Stimulated activated CD8-positive, alpha-beta memory T cell treated with anti-CD3 and anti-CD28 coated beads, Interleukin-2, amount 100 ng/mL, for 1 hour (primary cell): Measurements from ENCODE around the gene MAN1B1.

Source experiments
- DNase-seq, 2 donors: peaks; one replicate each; pipeline ENCODE4 v3.0.0-alpha.2; 2020; ENCODE audit warnings: low read depth in 2 of 2

MAN1B1 gene

DNA sequence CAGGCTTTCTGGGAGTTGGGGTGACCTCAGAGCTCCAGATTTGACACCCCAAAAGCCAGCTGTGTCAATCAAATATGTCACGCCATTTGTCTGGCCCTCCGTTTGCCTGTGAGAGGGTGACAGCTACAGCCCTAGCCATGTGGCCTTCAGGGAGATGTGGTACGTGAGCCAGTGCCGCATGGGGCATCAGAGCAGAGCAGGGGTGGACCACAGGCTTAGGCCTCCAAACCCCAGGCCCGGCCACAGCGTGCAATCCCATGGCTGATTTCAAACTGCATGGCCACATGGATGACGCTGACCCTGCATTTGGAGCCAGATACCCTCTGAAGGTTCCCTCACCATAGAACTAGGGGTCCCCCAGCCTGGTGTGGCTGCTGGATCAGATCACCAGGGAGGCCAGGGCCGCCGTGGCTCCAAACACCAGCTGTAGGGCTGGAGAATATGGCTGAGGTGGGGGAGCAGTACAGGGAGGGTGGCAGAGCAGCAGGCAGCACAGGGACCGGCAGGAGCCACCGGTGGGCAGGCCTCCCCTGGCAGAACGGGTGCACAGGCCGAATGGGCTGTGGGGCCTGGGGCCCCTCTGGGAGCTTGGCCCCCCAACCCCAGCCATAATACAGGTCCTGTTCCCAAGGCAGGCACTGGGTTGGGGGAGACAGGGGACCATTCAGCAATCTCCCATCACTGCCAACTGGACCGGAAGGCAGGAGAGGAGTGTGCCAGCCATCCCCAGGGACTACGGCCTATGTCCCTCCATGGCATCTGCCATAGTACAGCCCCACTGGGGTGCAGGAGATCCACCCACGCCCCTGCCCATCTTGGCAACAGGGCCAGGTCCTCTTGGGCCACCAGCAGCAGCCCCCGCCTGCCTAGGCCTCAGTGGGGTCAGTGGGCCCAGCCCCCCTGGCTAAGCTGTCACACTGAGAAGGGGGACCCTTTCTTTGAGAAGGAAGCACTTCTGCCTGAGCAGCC lies 18.0 kb upstream of the MAN1B1 start:
- DNase-seq = no peak

DNA sequence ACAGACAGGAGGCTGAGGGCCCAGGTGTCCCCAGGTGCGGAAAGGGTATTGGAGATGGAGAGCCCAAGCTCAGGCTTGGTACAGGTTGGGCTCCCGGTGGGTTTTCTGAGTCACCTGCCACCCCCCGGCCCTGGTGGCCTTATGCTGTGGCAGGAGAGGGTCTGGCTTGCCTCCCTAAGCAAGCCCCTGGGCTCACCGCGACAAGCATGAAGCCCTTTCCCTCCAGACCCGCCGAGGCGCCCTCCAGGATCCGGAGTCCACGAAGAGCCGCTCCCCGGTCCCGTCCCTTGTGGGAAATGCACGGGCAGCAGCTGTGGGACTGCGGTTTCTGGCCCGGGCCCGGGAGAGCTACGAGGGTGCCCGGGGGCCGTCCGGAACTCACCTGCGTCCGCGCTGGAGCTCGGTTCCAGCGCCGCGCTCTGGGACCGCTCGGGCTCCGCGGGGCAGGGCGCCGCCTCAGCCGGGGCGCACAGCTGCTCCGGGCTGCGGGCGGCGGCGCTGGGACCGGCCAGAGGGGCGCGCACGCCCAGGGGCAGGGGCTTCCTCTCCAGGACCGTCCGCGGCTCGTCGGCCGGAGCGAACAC lies 17.2 kb upstream of the MAN1B1 start:
- no peak for DNase-seq

DNA sequence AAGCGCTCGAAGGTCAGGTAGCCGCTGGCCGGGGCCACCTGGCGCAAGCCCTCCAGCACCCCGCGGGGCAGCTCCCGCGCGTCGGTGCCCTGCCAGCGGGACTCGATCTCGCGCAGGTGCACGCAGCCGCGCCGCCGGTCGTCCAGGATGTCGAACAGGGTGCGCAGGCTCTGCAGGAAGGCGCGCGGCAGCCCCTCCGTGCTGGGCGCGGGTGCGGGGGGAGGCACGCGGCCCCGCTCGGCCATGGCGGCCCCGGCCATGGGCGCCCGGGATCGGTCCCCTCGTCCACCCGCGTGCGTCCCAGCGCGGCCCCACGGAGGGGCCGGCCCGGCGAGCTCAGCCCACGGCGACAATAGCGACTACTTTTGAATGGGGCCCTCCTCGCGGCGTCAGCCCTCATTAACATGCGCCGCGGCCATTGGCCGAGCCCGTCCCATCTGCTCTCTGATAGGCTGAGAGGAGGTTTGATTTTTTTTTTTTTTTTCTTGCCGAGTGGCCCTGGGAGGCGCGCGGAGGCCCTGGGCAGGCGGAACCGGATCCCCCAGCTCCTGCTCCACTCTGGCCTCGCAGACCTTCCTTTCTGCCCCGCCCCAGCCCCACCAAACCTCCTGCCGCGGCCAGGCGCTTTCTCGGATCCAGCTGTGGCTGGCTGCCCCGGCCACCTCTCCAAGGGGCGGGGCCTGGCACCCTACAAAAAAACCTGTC lies 16.4 kb upstream of the MAN1B1 start, which contains the start of gene SAPCD2:
Gene SAPCD2, minus strand, starts transcription at position 357 of the 705 bp plus-strand sequence. Its CDS starts 97 bp downstream, at position 260.
- peak; percentile 67 to 69 for DNase-seq

DNA sequence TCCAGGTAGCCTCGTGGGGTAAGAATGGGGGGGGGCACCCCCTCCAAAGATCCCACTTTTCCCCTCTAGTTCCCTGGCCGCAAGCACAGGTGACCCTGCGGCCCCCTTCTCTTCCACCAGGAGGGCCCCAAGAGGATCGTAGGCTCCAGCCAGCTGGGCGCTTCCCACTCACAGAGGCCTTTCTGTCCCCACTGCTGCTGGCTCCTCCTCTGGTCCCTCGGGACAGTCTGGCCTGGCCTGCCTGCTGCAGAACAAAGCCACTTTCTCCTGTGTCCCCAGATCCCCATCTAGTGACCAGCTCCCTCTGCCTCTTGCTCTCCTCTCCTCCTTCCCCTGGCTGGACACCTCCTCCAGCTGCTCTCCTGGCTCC lies 15.9 kb upstream of the MAN1B1 start:
- no peak for DNase-seq

DNA sequence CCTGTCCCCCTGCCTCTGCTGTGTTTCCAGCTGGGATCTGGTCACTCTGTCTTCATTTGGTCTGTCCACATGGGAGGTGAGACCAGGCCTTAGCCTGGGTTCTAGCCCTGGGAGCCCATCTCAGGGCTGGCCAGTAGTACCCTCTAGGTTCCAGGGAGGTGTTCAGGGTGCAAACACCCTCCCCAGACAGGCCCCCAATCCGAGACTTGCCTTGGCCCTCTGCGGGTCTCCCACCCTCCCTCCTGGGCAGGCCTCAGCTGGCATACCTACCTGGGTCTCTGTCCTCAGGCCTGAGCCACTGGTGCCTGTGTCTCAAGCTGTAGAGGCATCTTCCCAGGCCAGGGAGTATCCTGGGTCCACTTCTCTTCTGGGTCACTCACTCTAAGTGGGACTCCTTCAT lies 15.5 kb upstream of the MAN1B1 start:
- DNase-seq = no peak

DNA sequence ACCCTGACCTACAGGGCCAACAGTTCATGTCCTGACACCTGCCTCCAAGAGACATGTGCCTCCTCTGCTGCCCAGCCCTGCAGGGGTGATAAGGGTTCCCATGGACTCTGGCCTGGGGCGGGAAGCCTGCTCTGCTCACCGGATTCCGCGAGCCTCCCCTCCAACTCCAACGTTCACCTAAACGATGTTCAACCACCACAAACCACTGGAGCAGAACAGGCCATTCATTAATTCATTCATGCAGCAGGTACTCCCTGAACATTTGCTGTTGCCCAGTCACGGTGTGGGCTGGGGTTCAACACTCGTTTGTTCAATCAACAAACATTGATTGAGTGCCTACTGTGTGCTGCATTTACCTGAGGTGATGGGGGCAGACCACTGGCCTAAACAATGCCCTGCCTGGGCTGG lies 12.8 kb upstream of the MAN1B1 start:
- no peak for DNase-seq

DNA sequence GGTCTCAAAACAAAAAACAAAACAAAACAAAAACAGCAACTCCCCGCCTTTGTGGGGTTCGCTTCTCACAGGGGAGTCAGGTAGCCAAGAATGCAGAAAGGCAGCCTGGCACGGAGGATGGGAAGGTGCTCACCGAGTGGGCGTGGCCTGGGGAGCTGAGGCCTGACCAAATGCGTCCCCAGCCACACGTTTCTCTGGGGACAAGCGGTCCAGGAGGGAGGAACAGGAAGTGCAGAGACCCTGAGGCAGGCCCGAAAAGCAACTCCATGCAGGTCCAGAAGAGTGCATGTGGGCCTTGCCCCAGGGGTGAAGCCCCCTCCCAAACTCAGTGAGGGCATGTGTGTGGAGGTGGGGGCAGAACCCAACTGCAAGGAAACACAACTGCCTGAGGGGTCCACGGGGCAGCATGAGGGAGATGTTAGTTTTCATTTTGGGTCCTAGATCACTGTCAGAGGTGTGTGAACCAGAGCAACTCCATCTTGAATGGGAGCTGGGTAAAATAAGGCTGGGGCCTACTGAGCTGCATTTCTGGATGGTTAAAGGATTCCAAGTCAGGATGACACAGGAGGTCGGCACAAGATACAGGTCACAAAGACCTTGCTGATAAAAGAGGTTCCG lies 12.0 kb upstream of the MAN1B1 start:
- DNase-seq = no peak

DNA sequence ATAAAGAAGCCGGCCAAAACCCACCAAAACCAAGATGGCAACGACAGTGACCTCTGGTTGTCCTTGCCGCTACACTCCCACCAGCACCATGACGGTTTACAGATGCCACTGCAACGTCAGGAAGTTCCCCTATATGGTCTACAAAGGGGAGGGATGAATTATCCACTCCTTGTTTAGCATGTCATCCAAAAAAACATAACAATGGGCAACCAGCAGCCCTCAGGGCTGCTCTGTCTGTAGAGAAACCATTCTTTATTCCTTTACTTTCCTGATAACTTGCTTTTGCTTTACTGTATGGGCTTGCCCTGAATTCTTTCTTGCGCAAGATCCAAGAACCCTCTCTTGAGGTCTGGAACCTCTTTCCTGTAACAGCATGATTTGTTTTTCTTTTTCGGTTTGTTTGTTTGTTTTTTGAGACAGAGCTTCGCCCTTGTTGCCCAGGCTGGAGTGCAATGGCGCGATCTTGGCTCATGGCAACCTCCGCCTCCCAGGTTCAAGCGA lies 11.5 kb upstream of the MAN1B1 start:
- DNase-seq = no peak

DNA sequence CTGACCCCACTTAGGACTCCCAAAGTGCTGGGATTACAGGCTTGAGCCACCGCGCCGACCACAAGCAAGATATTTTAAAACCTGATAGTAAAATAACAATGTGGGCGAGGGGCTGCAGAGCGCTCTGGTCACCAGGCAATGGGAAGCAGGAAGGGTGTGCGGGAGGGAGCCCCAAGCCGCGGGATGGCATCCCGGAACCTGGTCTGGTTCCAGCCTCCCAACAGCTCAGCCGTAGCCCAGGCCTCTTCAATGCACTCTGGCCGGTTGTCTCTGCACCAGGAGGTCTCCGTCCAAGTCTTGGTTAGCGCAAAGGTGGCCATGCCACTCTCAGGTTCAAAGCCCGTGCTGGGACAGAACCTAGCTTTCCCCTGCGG lies 10.2 kb upstream of the MAN1B1 start:
- DNase-seq = no peak

DNA sequence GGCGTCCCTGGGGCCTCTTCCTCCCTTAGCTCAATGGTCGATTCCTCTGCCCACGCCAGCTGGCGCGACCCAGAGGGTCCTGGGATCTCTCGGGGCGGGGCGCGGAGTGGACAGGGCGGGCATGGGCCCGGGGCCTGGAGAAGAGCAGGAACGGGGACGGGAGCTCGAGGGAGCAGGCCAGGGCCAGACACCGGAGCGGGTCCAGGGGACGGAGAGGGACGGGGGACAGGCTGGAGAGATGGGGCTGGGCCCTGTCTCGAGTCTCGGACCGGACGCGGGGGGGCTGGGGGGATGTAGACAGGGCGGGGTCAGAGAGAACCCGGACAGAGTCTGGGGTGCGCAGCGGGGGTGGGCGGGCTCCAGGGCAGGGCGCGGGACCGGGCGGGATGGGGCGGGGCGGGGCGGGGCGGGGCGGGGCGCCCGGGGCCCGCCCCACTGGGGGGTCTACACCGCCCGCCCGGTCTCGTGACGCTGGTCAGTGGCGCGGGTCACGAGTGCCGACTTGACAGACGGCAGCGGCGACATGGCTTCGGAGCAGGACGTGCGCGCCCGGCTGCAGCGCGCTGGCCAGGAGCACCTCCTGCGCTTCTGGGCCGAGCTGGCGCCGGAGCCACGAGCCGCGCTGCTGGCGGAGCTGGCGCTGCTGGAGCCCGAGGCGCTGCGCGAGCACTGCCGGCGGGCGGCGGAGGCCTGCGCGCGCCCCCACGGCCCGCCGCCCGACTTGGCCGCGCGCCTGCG lies 9.6 kb upstream of the MAN1B1 start, which contains the start of gene UAP1L1:
Gene UAP1L1, plus strand, starts transcription at position 508 of the 738 bp plus-strand sequence. Its CDS starts 16 bp downstream, at position 524.
- DNase-seq = peak in 1 of 2 donors; percentile 37

DNA sequence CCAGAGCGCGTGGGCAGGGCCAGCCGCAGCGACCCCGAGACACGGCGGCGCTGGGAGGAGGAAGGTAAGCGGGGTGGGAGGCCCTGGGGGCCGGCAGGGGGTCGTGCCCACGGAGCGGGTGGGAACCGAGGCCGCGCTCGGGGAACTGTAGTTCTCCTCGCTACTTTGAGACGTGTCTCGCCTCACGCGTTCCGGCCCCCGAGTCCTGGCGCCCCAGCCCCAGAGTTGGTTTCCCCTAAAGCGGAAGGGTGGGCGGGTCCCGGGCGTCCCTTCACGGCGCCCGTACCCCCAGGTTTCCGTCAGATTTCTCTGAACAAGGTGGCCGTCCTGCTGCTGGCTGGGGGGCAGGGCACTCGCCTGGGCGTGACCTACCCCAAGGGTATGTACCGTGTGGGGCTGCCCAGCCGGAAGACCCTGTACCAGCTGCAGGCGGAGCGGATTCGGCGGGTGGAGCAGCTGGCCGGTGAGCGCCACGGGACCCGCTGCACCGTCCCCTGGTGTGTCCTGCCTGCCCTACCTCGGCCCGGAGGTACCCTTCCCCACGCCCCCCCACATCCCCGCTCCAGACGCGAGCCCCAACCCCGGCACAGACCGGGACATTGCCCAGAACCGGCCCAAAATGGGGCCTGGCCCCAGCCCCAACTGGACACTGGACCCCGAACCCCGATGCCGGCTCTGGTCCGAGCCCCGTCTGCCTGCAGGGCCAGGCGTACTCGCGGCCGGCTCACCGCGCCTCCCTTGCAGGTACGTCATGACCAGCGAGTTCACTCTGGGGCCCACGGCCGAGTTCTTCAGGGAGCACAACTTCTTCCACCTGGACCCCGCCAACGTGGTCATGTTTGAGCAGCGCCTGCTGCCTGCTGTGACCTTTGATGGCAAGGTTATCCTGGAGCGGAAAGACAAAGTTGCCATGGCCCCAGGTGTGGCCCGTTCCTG lies 8.8 kb upstream of the MAN1B1 start:
- peak in 1 of 2 donors; percentile 26 for DNase-seq

DNA sequence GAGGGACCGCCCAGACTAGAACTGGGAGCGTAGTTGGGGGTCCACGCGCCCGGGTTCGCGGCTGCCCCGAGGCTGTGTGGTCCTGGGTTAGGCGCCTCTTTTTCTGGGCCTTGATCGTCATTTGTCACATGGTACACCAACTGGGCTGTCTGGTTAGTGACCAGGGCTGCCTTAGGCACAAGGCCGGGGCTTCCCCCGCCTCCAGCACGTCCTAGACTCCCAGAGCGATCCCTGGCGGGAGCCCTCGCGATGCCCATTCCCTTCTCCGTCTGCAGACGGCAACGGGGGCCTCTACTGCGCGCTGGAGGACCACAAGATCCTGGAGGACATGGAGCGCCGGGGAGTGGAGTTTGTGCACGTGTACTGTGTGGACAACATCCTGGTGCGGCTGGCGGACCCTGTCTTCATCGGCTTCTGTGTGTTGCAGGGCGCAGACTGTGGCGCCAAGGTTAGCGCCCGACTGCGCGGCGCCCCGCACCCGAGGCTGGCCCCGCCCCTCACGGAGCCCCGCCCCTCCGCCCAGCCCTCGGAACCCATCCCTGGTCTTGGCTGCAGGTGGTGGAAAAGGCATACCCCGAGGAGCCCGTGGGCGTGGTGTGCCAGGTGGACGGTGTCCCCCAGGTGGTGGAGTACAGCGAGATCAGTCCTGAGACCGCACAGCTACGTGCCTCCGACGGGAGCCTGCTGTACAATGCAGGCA lies 7.9 kb upstream of the MAN1B1 start:
- no peak for DNase-seq

DNA sequence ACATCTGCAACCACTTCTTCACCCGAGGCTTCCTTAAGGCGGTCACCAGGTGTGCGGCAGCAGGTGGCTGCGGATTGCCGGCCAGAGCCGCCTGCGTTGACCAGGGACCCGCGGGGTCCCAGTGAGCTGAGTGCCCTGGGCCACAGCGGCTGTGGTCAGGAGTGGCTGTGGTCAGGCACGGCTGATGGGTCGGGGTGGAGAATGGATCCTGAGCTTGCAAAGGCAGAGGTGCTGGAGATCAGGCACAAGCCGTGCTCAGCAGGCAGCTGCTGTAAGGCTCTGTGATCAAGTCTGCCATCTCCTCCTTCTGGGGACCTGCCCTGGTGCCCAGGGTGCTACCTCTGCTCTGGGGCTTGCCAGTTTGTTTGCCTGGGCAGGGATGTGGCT lies 7.4 kb upstream of the MAN1B1 start:
- DNase-seq = no peak

DNA sequence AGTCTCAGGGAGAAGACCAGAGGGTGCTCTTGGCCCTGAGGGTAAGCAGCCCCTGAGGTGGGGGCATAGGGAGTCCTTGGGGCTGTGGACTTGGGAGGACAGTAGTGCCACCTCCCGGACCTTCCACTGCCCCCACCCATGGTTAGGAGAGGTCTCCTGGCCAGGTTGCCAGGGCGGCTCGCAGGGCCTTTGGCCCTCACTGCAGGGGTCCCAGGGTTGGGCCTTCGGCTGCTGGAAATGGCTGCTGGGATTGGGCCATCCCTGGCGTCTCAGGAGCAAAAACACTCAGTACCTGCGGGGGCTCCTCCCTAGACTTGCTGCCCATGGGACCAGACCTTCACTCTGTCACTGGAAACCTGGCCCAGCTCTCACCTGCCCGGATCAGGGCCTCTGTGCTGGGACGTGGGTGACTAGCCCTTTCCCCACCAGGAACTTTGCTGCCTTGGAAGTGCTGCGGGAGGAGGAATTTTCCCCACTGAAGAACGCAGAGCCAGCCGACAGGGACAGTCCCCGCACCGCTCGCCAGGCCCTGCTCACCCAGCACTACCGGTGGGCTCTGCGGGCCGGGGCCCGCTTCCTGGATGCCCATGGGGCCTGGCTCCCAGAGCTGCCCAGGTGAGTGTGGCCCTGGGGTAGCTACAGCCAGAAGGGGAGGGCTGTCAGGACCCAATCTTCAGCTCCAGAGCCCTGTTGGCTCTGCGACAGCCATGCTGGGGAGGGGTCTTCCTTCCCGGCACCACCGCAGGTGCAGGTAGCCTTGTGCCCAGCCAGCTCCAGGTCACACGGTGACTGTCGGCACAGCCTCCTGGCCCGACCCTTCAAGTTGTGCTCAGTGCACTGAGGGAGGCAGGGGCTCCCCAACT lies 6.3 kb upstream of the MAN1B1 start:
- DNase-seq = no peak

DNA sequence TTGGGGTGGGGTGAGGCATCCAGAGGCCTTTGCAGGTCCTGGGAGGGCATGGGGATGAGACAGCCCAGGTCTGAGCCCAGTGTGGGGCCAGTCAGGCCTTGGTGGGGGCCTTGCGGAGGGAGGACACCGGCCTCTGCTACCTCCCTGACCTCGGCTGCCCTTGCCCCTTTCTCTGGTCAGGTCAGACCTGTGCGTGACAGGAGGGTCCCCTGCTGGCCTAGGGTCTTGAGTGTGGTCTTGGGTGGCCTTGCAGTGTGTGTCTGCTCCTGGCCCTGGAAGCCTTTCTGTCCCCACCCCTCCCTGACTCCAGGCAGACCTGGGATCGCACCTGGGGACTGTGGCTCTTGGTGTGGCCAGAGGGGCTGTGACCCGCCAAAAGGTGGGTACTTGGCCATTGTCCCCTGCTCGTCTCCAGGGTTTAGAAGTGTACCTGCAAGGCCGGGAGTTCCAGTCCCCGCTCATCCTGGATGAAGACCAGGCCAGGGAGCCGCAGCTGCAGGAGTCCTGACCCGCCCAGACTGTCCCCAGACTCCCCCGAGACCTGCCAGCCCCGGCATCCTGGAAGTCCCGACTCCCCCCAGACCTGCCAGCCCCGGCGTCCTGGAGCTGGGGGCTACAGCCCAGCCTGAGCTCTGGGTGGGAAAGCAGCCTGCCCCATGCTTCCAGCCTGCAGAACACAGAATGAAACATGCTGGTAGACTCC lies 4.4 kb upstream of the MAN1B1 start:
- DNase-seq = no peak

DNA sequence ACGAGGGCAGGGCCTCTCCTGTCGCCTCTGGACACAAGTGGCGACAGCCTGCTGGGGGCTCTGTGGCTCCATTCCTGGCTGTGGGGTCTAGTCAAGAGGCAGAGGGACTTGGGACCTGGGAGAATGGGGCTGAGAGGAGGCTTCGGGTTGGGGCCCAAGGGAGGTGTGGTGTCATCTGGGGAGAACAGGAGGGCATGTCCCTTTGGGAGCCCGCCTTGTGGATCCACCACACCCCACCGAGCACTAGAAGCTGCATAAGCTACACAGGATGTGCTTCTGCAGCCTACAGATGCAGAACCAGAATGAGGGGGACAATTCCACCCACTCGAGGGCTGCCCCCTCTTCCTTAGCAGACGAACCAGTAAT lies 3.9 kb upstream of the MAN1B1 start:
- no peak for DNase-seq

DNA sequence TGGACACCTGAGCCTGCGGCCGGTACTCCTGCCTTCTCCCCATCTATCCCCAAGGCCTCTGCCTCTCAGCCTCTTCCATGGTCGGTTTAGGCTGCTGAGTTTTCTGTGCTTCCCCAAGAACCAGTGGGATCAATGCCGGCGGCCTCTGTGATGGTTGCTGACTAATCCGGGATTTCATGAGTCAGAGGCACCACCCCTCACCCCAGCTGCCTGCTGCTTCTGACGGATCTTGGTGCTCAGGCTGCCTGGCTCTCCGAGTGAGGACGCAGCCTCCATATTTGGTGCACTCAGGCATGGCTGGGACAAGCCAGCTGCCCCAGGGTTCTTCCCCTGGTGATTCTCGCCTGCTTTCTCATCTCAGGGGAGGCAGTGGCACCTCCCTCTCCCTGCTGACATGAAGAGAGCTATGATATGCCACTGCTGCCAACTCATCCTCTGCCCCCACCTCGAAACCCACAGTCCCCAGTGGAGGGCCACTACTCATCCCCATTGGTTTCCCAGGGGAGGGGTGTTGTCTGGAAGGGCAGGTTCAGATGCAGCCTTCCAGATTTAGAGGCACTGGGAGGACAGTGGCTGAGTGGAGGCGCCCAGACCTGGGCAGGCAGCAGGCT lies 3.3 kb upstream of the MAN1B1 start:
- DNase-seq = no peak
